Mucosa of rectum (tissue), 2 donors: ENCODE measurements around the gene SRRT.

Experiments
- H3K27ac ChIP-seq, 2 donors: one replicate each; pipeline ENCODE4 v1.7.0; 2013; ENCODE audit warnings: inconsistent platforms in 2 of 2, low read depth in 2 of 2, low read length in 2 of 2
- H3K27me3 ChIP-seq, 2 donors: one replicate each; pipeline ENCODE4 v1.7.0; 2013; ENCODE audit warnings: low read length in 2 of 2; ENCODE audit not compliant: control insufficient read depth in 2 of 2, insufficient read depth in 2 of 2
- H3K36me3 ChIP-seq, 2 donors: one replicate each; pipeline ENCODE4 v1.7.0; 2013; ENCODE audit warnings: low read length in 2 of 2; ENCODE audit not compliant: control insufficient read depth in 2 of 2, insufficient read depth in 2 of 2
- H3K4me1 ChIP-seq, 2 donors: one replicate each; pipeline ENCODE4 v1.7.0; 2013; ENCODE audit warnings: low read length in 2 of 2, mild to moderate bottlenecking in 1 of 2; ENCODE audit not compliant: control insufficient read depth in 2 of 2, insufficient read depth in 2 of 2
- H3K4me3 ChIP-seq, 2 donors: one replicate each; pipeline ENCODE4 v1.7.0; 2013; ENCODE audit warnings: low read length in 2 of 2
- H3K9ac ChIP-seq, 2 donors: one replicate each; pipeline ENCODE4 v1.7.0; 2013; ENCODE audit warnings: low read length in 2 of 2, low read depth in 1 of 2, mild to moderate bottlenecking in 1 of 2
- H3K9me3 ChIP-seq, 2 donors: one replicate each; pipeline ENCODE4 v1.7.0; 2013; ENCODE audit warnings: low read length in 2 of 2; ENCODE audit not compliant: control insufficient read depth in 2 of 2
- donor health status: healthy.
- donor health status: Normal muscosa, but diverticular disease.

The SRRT gene

DNA sequence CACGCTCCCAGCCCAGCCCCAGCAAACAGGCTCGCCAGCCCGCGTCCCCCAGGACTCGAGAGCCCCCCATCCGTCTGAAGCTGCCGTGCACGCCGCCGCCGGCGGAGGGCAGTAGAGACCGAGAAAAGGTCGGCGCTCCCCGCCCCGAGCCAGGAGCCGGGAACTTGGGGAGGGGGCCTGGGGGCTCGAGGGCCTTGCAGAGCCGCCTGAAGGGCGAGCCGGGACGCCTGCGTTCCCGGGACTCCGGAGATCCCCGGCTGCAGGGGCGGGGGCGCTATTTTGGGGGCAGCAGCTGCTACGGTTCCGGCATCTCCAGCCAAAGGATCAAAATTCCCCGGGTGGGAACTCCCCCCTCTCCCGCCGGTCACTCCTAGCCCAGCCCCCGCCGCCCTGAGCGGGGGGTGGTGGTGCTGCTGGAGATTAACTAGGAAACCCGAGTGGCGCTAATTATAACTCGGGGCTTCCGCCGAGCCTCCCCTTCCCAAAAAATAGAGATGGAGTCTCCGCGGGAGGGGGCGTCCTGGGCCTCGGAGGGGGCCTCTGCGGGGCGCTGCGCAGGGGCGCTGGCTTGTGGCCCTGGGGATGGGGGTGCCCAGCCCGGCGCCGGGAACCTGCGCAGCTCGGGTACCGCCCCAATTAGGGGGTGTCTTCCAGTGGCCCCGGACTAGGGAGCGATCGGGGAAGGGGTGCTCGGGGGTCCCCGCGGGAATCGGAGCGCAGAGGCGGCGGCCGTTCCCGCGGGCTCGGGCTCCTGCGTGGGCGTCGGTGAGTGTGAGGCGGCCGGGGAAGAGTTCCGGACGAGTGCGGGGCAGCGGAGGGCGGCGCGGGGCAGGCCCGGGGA, 20.2 kb downstream of the SRRT start:
- Histone ChIP-seq H3K4me3 (peak overlapping the region; percentile 41 to 60), H3K9ac (peak overlapping the region in 1 of 2 donors; percentile 65), H3K4me1 (peaks cover 28 to 35% of the 10 kb centered on the region in 2 donors), H3K27me3 (peaks cover 7 to 10% of the 10 kb centered on the region in 2 donors), H3K36me3 (no peaks in the 10 kb centered on the region), H3K27ac (peak overlapping the region in 1 of 2 donors; percentile 47), H3K9me3 (no peaks in the 10 kb centered on the region)

DNA sequence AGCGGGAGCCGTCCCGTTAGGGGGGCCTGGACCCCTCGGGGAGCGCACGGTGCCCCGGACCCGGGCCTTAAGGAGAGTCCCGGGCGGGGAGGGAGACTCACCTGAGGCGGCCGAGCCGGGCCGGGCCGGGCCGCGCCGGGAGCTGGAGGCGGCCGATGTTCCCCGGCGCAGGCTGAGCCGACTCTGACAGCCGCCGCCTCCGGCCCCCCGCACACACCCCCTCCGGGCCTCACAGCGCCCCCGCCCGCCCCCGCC, 20.7 kb downstream of the SRRT start, which contains the start of gene ACHE:
TSS of gene ACHE (minus strand) at position 188 of the 255 bp plus-strand sequence. CDS start 1,656 bp downstream, outside the sequence.
- Histone ChIP-seq H3K4me3 (peak within 1 kb of the TSS; percentile 64 to 65), H3K9ac (peak within 1 kb of the TSS; percentile 14 to 65), H3K27me3 (peaks cover 7 to 10% of the 10 kb centered on the region in 2 donors), H3K9me3 (no peaks in the 10 kb centered on the region), H3K27ac (peak within 1 kb of the TSS; percentile 43 to 75), H3K36me3 (no peaks in the 10 kb centered on the region), H3K4me1 (peaks cover 24 to 30% of the 10 kb centered on the region in 2 donors)

DNA sequence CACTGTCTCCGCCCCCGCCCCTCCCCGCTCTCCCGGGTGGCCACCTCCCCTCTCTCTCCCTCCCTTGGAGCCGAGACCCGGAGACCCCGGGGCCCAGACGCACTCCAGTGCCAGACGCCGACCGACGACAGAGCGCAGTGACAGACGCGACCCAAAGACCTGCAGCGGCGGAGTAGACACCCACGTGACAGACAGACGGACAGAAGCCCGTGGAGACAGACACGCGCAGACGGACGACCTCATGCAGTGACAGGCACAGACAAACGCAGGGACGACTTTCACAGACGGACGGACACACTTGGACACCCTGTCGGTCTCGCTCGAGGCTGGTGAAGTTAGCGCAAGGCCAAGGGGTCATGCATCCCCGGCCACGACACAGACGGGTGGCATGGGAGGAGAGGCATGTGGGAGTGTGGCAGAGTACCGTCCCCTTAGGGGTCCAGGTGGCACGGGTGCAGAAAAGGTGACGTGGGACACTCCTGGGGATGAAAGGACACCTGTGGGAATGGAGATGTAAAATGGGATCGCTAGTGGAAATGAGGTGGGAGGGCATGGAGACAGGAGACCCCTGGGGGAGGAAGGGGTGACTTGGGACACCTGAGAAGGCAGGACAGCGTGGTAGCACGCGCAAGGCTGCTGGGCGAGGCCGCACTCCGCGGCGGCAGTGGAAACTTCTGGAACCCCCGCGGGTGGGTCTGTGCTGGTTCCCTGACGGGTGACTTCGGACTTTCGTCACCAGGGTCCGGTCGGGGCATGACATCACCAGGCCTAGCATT, 21.2 kb downstream of the SRRT start:
- Histone ChIP-seq H3K4me3 (peak overlapping the region; percentile 64 to 65), H3K27ac (peak overlapping the region; percentile 43 to 75), H3K27me3 (peaks cover 7 to 10% of the 10 kb centered on the region in 2 donors), H3K36me3 (no peaks in the 10 kb centered on the region), H3K9me3 (no peaks in the 10 kb centered on the region), H3K9ac (peak overlapping the region; percentile 14 to 58), H3K4me1 (peaks cover 21 to 29% of the 10 kb centered on the region in 2 donors)

DNA sequence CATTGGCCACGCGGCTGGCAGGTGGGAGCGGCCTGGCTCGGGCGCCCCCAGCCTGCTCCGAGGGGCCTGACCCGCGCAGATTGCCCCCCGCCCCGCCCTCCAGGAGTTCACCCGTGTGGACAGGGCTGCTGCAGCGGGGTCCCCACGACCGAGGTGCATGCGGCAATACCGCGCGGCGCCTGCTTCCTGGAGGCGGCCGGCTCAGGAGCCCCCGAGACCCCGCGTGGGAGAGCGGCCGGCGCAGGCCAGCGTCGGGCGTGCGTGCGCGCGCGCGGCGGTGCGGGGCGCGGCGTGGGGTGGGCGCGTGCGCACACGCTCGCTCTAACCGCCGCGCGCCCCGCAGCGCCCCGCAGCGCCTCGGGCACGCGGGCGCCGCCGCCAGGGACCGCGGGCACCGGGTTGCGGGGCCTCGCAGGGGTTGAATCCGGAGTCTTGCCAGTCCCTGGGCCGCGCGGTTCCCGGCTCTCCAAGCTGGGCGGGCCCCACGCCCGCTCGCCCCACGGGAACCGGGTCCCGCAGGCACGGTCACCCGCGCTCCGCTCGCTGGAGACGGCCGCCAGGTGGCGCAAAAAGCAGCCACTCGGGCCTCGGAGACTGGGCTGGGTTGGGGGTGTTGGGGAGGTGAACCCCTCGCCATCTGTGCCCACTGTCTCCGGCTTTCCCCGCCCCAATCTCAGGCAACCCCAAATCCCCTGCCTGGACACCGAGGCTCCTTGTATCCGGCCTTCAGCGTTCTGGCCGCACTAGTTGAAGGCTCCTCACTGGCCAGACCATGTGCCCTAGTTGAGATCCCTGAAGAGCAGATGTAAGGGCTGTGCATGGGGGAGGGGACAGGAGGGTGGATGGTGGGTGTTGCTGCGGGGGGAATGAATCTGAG, 22.1 kb downstream of the SRRT start:
- Histone ChIP-seq H3K9ac (peak overlapping the region; percentile 14 to 58), H3K4me3 (peak overlapping the region; percentile 52 to 64), H3K27ac (peak overlapping the region; percentile 84 to 86), H3K9me3 (no peaks in the 10 kb centered on the region), H3K27me3 (peaks cover 7 to 10% of the 10 kb centered on the region in 2 donors), H3K4me1 (peaks cover 21 to 28% of the 10 kb centered on the region in 2 donors), H3K36me3 (no peaks in the 10 kb centered on the region)

DNA sequence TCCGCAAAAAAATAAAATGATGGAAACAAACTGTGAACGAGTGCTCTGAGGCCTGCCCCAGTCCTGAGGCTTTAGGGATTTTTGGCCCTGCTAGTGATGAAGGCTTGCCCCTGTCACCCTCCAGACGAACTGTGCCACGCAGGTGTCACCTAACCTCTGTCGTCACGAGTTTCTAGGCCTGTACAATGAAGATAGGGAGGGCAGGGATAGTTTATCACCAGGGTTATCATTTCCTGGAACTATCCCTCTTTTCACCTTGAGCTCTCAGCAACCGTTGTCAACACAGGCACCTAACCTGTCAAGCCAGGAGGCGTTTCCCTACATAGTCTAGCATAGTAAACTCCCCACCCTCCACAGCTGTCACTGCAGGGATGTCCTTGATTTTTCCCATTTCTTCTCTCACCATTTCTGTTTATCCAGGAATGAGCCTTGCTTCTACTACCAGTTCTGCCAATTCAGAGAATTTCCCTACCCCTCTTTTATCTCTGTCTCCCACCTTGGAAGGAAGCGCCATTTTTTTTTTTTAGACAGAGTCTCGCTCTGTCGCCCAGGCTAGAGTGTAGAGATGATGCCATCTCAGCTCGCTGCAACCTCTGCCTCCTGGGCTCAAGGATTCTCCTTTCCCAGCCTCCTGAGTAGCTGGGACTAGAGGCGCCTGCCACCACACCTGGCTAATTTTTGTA, 23.0 kb downstream of the SRRT start:
- Histone ChIP-seq H3K9ac (peak overlapping the region; percentile 47 to 58), H3K27me3 (peaks cover 7 to 10% of the 10 kb centered on the region in 2 donors), H3K27ac (peak overlapping the region; percentile 84 to 86)

DNA sequence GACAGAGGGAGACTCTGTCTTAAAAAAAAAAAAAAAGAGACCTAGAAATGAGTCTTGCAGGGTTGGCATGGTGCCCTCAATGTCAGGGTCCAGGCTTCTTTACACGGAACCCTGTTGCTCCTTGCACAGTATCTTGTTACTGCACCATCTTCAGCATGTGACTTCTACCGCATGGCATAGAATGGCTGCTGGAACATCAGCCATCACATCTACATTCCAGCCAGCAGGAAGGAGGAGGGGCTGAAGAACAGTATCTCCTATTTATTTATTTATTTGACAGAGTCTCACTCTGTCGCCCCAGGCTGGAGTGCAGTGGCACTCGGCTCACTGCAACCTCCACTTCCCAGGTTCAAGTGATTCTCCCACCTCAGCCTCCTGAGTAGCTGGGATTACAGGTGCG, 24.5 kb downstream of the SRRT start:
- Histone ChIP-seq H3K4me1 (peaks cover 21 to 31% of the 10 kb centered on the region in 2 donors), H3K27ac (no peak overlapping the region), H3K9ac (no peak overlapping the region), H3K27me3 (peaks cover 7% of the 10 kb centered on the region in 2 donors), H3K36me3 (no peaks in the 10 kb centered on the region), H3K9me3 (no peaks in the 10 kb centered on the region), H3K4me3 (no peak overlapping the region)

More for the DNA sequence above, 23.0 kb downstream of the SRRT start:
- Histone ChIP-seq H3K4me3 (no peak overlapping the region), H3K9me3 (no peaks in the 10 kb centered on the region), H3K36me3 (no peaks in the 10 kb centered on the region), H3K4me1 (peaks cover 21 to 31% of the 10 kb centered on the region in 2 donors)

DNA sequence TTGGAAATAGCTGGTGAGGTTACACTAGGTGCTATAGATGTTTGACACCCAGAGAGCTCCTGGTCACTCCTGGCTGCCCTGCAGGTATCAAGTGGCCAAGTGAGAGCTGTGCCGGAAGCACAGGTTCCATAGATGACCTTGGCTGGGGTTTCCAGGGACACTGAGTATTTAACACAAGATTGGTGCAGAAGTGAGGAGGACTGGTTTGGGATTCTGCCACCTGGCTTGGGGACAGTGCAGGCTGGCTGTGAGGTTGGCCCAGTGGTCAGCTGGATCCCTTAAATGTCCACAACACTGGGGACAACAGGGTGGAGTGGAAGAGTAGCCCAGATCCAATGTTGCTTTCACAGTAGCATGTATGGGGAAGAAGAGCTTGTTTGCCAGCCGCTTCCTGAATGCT, 26.1 kb downstream of the SRRT start:
- Histone ChIP-seq H3K27me3 (peaks cover 6% of the 10 kb centered on the region in 2 donors), H3K27ac (peak overlapping the region; percentile 35 to 72), H3K4me3 (no peak overlapping the region), H3K36me3 (no peaks in the 10 kb centered on the region), H3K4me1 (peaks cover 15 to 27% of the 10 kb centered on the region in 2 donors), H3K9me3 (no peaks in the 10 kb centered on the region), H3K9ac (no peak overlapping the region)

DNA sequence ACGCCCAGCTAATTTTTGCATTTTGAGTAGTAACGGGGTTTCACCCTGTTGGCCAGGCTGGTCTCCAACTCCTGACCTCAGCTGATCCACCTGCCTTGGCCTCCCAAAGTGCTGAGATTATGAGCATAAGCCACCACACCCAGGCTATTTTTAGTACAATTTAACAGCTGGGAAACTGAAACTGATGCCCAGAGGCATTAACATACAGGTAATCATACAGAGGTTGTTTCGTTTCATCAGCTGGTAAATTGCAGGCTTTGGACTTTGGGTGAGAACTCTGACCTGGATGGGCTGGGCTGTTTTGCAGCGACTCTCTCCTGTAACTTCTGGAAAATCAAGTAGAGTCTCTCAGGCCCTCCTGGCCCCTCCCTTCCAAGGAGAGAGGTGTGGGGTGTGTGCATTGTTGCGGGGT, 27.0 kb downstream of the SRRT start:
- Histone ChIP-seq H3K4me1 (peaks cover 10 to 20% of the 10 kb centered on the region in 2 donors), H3K27ac (peak overlapping the region; percentile 74 to 80), H3K9ac (peak overlapping the region in 1 of 2 donors; percentile 51), H3K4me3 (no peak overlapping the region), H3K36me3 (no peaks in the 10 kb centered on the region), H3K9me3 (no peaks in the 10 kb centered on the region), H3K27me3 (no peaks in the 10 kb centered on the region)

DNA sequence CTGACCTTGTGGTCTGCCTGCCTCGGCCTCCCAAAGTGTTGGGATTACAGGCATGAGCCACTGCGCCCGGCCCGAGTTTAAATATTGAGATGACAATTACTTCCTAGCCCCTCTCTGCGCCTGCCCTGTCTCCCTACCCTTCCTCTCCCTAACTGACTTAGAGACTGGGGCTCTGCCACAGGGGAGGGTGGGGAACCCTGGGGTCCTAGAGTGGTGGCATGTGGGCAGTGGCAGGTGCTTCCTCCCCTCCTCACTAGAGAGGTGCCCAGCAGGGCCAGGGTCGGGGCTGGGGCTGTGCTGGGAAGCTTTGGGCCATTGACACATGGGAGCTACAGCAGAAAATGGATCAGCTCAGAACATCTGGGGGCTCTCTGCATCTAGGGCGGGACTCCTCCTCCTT, 27.7 kb downstream of the SRRT start:
- Histone ChIP-seq H3K27me3 (no peaks in the 10 kb centered on the region), H3K4me1 (peaks cover 3 to 14% of the 10 kb centered on the region in 2 donors), H3K9ac (peak overlapping the region in 1 of 2 donors; percentile 51), H3K4me3 (no peak overlapping the region), H3K27ac (peak overlapping the region; percentile 74 to 80), H3K9me3 (no peaks in the 10 kb centered on the region), H3K36me3 (no peaks in the 10 kb centered on the region)
